K562 (cell line): Measurements from ENCODE around the gene GPR152. TPM values are rescaled to one million over a fixed set of nuclear protein-coding genes. Genes with fewer than 3 reads are reported as not detected.

ENCODE experiments used
- ATF4 ChIP-seq: fragments of 450-650 bp; formaldehyde crosslinking; IDR thresholded peaks from 2 replicates; pipeline ENCODE4 v1.4.0; 2022; ENCODE audit warnings: mild to moderate bottlenecking, moderate library complexity
- E2F5 ChIP-seq: sonication (generic); formaldehyde crosslinking; IDR thresholded peaks from 2 replicates; pipeline ENCODE4 v1.8.0; 2022; ENCODE audit warnings: mild to moderate bottlenecking, missing genetic modification reagents
- EGR1 ChIP-seq: fragments of 450-650 bp; conservative IDR thresholded peaks from 2 replicates; pipeline ENCODE4 v1.6.1; 2017; ENCODE audit warnings: mild to moderate bottlenecking
- HOMEZ ChIP-seq: fragments of 250-450 bp; sonication (Bioruptor Pico); IDR thresholded peaks from 2 replicates; pipeline ENCODE4 v1.4.0; 2020; ENCODE audit warnings: mild to moderate bottlenecking, moderate library complexity
- MXI1 ChIP-seq: IDR thresholded peaks from 2 replicates; pipeline ENCODE4 v1.6.1; 2011; ENCODE audit warnings: low read depth, mild to moderate bottlenecking, improper control_type of control experiment, low read length
- POLR2AphosphoS5 ChIP-seq: IDR thresholded peaks from 2 replicates; pipeline ENCODE4 v1.6.1; 2011; ENCODE audit warnings: mild to moderate bottlenecking, low read depth, low read length, moderate library complexity; ENCODE audit not compliant: control insufficient read depth, insufficient read depth
- PYGO2 ChIP-seq: fragments of 450-650 bp; IDR thresholded peaks from 2 replicates; pipeline ENCODE4 v1.6.1; 2016; ENCODE audit warnings: mild to moderate bottlenecking, missing genetic modification characterization, moderate library complexity, missing compliant biosample characterization
- RNF219 ChIP-seq: fragments of 250-450 bp; sonication (Bioruptor Pico); IDR thresholded peaks from 2 replicates; pipeline ENCODE4 v1.5.0; 2022; ENCODE audit warnings: mild to moderate bottlenecking
- SIN3A ChIP-seq, 2 experiments: fragments of 150-350 bp in 1 of 2; IDR thresholded peaks; 2 replicates each; pipeline ENCODE4 v1.6.1; 2011 to 2016; ENCODE audit warnings: borderline replicate concordance in 2 of 2, low read depth in 2 of 2, low read length in 2 of 2, mild to moderate bottlenecking in 2 of 2, moderate library complexity in 2 of 2; ENCODE audit not compliant: control insufficient read depth in 1 of 2
- SREBF1 ChIP-seq: fragments of 150-350 bp; IDR thresholded peaks from 2 replicates; pipeline ENCODE4 v1.6.1; 2014; ENCODE audit warnings: antibody characterized with exemption, low read depth, low read length, borderline replicate concordance
- SRF ChIP-seq, 2 experiments: fragments of 250-450, 450-650 bp in 1 of 2; sonication (Bioruptor Pico) in 1 of 2; sonication (generic) in 1 of 2; formaldehyde crosslinking; IDR thresholded peaks; 2 replicates each; pipeline versions ENCODE4 v1.5.0 to v1.5.1; 2020 to 2022; ENCODE audit warnings: mild to moderate bottlenecking in 1 of 2, missing genetic modification reagents in 1 of 2
- YY1 ChIP-seq, 3 experiments: IDR thresholded peaks; 2 replicates each; pipeline ENCODE4 v1.6.1; 2011; ENCODE audit warnings: low read length in 2 of 3, mild to moderate bottlenecking in 2 of 3, moderate library complexity in 2 of 3, borderline replicate concordance in 1 of 3, control low read depth in 1 of 3, low read depth in 1 of 3; ENCODE audit not compliant: insufficient read depth in 3 of 3, insufficient replicate concordance in 2 of 3, control insufficient read depth in 1 of 3, insufficient read length in 1 of 3; ENCODE audit errors: extremely low read depth in 1 of 3
- ZKSCAN1 ChIP-seq: fragments of 150-350 bp; IDR thresholded peaks from 2 replicates; pipeline ENCODE4 v1.6.1; 2016; ENCODE audit warnings: low read depth, low read length
- ZNF316 ChIP-seq: fragments of 450-650 bp; IDR thresholded peaks from 2 replicates; pipeline ENCODE4 v1.6.1; 2016
- ZNF696 ChIP-seq: fragments of 250-450 bp; sonication (Bioruptor Pico); conservative IDR thresholded peaks from 2 replicates; pipeline ENCODE4 v1.4.0; 2020; ENCODE audit warnings: mild to moderate bottlenecking, moderate library complexity
- ZNF76 ChIP-seq: fragments of 250-450 bp; sonication (Bioruptor Pico); IDR thresholded peaks from 2 replicates; pipeline ENCODE4 v1.4.0; 2020; ENCODE audit warnings: mild to moderate bottlenecking, moderate library complexity, borderline replicate concordance
- polyA plus RNA-seq, 8 experiments: library from polyadenylated mRNA; depleted of rRNA in 4 of 8; stranded (reverse) in 5 of 8; unstranded in 3 of 8; fragments of >200 nt; fragmentation: Nextera tagmentation in 2 of 8; fragmentation: Illumina TruSeq in 1 of 8; extraction: Ambion mirVana in 2 of 8; extraction: Trizol in 1 of 8; gene quantifications; 2 replicates each; pipeline versions ENCODE4 v1.2.1 to v1.2.3, GENCODE V29; 2011 to 2014; ENCODE audit warnings: inconsistent platforms in 1 of 8, missing spikeins in 1 of 8
- total RNA-seq, 7 experiments: library from RNA; depleted of rRNA in 6 of 7; stranded (reverse); fragments of >200 nt in 6 of 7; fragmentation: Illumina TruSeq in 2 of 7; extraction: Trizol in 2 of 7; gene quantifications; 2 replicates each; pipeline versions ENCODE4 v1.2.1 to v1.2.3, GENCODE V29; 2011 to 2021; ENCODE audit warnings: low replicate concordance in 1 of 7

The GPR152 gene
- total and polyA plus RNA-seq, 9 of the 15 experiments (the other 6 are each of a cell fraction or from before 2014, with no cell fraction given), result not detected

- TF ChIP-seq SIN3A (IDR thresholded peaks at IDR 0.05; ENCODE audit: borderline replicate concordance in 2 of 2, control insufficient read depth in 1 of 2, low read depth in 2 of 2, low read length in 2 of 2) (peak; percentile 86 to 96; a peak in 3 of 4 replicates), EGR1 (peak; percentile 84), SRF (CRISPR knock-in tag; IDR thresholded peaks at IDR 0.05) (peak in 1 of 2 experiments; percentile 68; a peak in 1 of 4 replicates), POLR2AphosphoS5 (peak; percentile 73; the same call in 1 of the 2 replicates), HOMEZ (CRISPR knock-in tag) (no peak), YY1 (IDR thresholded peaks at IDR 0.05; ENCODE audit: borderline replicate concordance in 1 of 3, control insufficient read depth in 1 of 3, extremely low read depth in 1 of 3, insufficient read depth in 3 of 3, insufficient read length in 1 of 3, insufficient replicate concordance in 2 of 3, low read depth in 1 of 3, low read length in 2 of 3) (peak; percentile 94 to 99 (median 99)), SREBF1 (peak; percentile 72), PYGO2 (no peak), RNF219 (CRISPR knock-in tag) (no peak), ZNF76 (peak; percentile 59; the same call in 1 of the 2 replicates), ZNF316 (no peak), ZKSCAN1 (peak; percentile 38; the same call in 1 of the 2 replicates), ATF4 (CRISPR knock-in tag) (0 out of 2 replicates have a peak, but pooled peaks have one; percentile 34), MXI1 (peak; percentile 56; the same call in 1 of the 2 replicates), ZNF696 (CRISPR knock-in tag) (no peak), E2F5 (CRISPR knock-in tag) (0 out of 2 replicates have a peak, but pooled peaks have one; percentile 30)
Measured at GRCh38 chr11:67428052-67429001, 24.2 kb downstream of the GPR152 start, which contains the start of gene RPS6KB2 (continued).
